GM23338 (cell line): ENCODE results near the gene RCAN3. TPM values are rescaled to one million over a fixed set of nuclear protein-coding genes. Genes with fewer than 3 reads are reported as not detected.

Experiments used
- ATAC-seq: fragments of 200-7000 bp; cut with Tn5 transposase; 3 replicates; pipeline ENCODE4 v1.9.1; 2020
- DNase-seq: peaks from one replicate; pipeline ENCODE4 v3.0.0-alpha.2; 2015; ENCODE audit warnings: low spot score
- H2AFZ ChIP-seq: fragments of 200-600 bp; sonication (generic); 2 replicates; pipeline ENCODE4 v1.8.0; 2016; ENCODE audit warnings: antibody characterized with exemption, mild to moderate bottlenecking, moderate library complexity
- H3F3A ChIP-seq: fragments of 200-600 bp; sonication (generic); replicated peaks from 2 replicates; pipeline ENCODE4 v1.8.0; 2017; ENCODE audit warnings: antibody characterized with exemption, mixed run types, low read depth
- H3K27ac ChIP-seq: fragments of 200-600 bp; sonication (generic); 2 replicates; pipeline ENCODE4 v1.6.1; 2016; ENCODE audit warnings: low read depth
- H3K27me3 ChIP-seq: fragments of 200-600 bp; sonication (generic); 2 replicates; pipeline ENCODE4 v1.8.0; 2016; ENCODE audit warnings: mild to moderate bottlenecking, mixed run types, moderate library complexity; ENCODE audit not compliant: insufficient read depth
- H3K36me3 ChIP-seq: fragments of 200-600 bp; sonication (generic); 2 replicates; pipeline ENCODE4 v1.8.0; 2016; ENCODE audit warnings: mild to moderate bottlenecking; ENCODE audit not compliant: insufficient read depth
- H3K4me1 ChIP-seq: fragments of 200-600 bp; sonication (generic); 2 replicates; pipeline ENCODE4 v1.8.0; 2016; ENCODE audit warnings: mild to moderate bottlenecking, moderate library complexity; ENCODE audit not compliant: insufficient read depth
- H3K4me2 ChIP-seq: fragments of 200-600 bp; sonication (generic); 2 replicates; pipeline ENCODE4 v1.7.1; 2017; ENCODE audit warnings: mixed run types
- H3K4me3 ChIP-seq: fragments of 200-600 bp; sonication (generic); 2 replicates; pipeline ENCODE4 v1.6.1; 2016; ENCODE audit warnings: mixed run types
- H3K79me2 ChIP-seq: fragments of 200-600 bp; sonication (generic); replicated peaks from 2 replicates; pipeline ENCODE4 v1.8.0; 2017; ENCODE audit warnings: mild to moderate bottlenecking; ENCODE audit not compliant: insufficient read depth
- H3K9me2 ChIP-seq: fragments of 200-600 bp; sonication (generic); 2 replicates; pipeline ENCODE4 v1.8.0; 2017; ENCODE audit not compliant: insufficient read depth
- H4K20me1 ChIP-seq: fragments of 200-600 bp; sonication (generic); replicated peaks from 2 replicates; pipeline ENCODE4 v1.8.0; 2017; ENCODE audit warnings: mild to moderate bottlenecking; ENCODE audit not compliant: insufficient read depth
- H3K27ac Mint-ChIP-seq: 2 replicates; pipeline ENCODE4 v1.8.0; 2020; ENCODE audit warnings: inconsistent platforms, mild to moderate bottlenecking, moderate library complexity, mixed read lengths
- H3K27me3 Mint-ChIP-seq: 3 replicates; pipeline ENCODE4 v1.8.0; 2022; ENCODE audit warnings: low read depth, mild to moderate bottlenecking, moderate library complexity, mixed read lengths, inconsistent platforms; ENCODE audit not compliant: insufficient read depth, poor library complexity
- H3K36me3 Mint-ChIP-seq: 3 replicates; pipeline ENCODE4 v1.8.0; 2021; ENCODE audit warnings: low read depth, mild to moderate bottlenecking, inconsistent platforms, moderate library complexity, mixed read lengths
- H3K4me1 Mint-ChIP-seq: 3 replicates; pipeline ENCODE4 v1.8.0; 2020; ENCODE audit warnings: mild to moderate bottlenecking, inconsistent platforms, mixed read lengths
- H3K4me3 Mint-ChIP-seq: 3 replicates; pipeline ENCODE4 v1.8.0; 2021; ENCODE audit warnings: moderate library complexity, mild to moderate bottlenecking, inconsistent platforms, mixed read lengths
- H3K9me3 Mint-ChIP-seq: 3 replicates; pipeline ENCODE4 v1.8.0; 2020; ENCODE audit warnings: moderate library complexity, mild to moderate bottlenecking, inconsistent platforms, mixed read lengths
- CREB1 ChIP-seq: fragments of 250-450 bp; sonication (Bioruptor Pico); IDR thresholded peaks from 2 replicates; pipeline ENCODE4 v1.5.0; 2020; ENCODE audit warnings: low read depth, mild to moderate bottlenecking, moderate library complexity
- EZH2 ChIP-seq: fragments of 200-600 bp; sonication (generic); IDR thresholded peaks from one replicate; pipeline ENCODE4 v1.8.0; 2017; ENCODE audit warnings: antibody characterized with exemption, mild to moderate bottlenecking, low read depth; ENCODE audit not compliant: unreplicated experiment
- EZH2phosphoT487 ChIP-seq: fragments of 200-600 bp; sonication (generic); IDR thresholded peaks from one replicate; pipeline ENCODE4 v1.8.1; 2018; ENCODE audit warnings: antibody characterized with exemption; ENCODE audit not compliant: unreplicated experiment
- JUNB ChIP-seq: IDR thresholded peaks from one replicate; pipeline ENCODE4 v1.6.1; 2016; ENCODE audit warnings: antibody characterized with exemption; ENCODE audit not compliant: unreplicated experiment
- NANOG ChIP-seq: IDR thresholded peaks from 2 replicates; pipeline ENCODE4 v1.6.1; 2016; ENCODE audit warnings: antibody characterized with exemption, borderline replicate concordance
- POLR2AphosphoS5 ChIP-seq: IDR thresholded peaks from 2 replicates; pipeline ENCODE4 v1.6.1; 2016; ENCODE audit warnings: antibody characterized with exemption, low read depth
- STAT1 ChIP-seq: IDR thresholded peaks from one replicate; pipeline ENCODE4 v1.6.1; 2016; ENCODE audit warnings: antibody characterized with exemption; ENCODE audit not compliant: unreplicated experiment
- ZNF114 ChIP-seq: fragments of 250-450 bp; sonication (Bioruptor Pico); IDR thresholded peaks from 2 replicates; pipeline ENCODE4 v1.5.0; 2020; ENCODE audit warnings: mild to moderate bottlenecking, moderate library complexity
- ZNF331 ChIP-seq: fragments of 250-450 bp; sonication (Bioruptor Pico); IDR thresholded peaks from 2 replicates; pipeline ENCODE4 v1.5.0; 2020; ENCODE audit warnings: low read depth, mild to moderate bottlenecking, moderate library complexity
- polyA plus RNA-seq: library from polyadenylated mRNA; unstranded; fragments of >200 nt; fragmentation: Nextera tagmentation; extraction: Ambion mirVana; gene quantifications from 2 replicates; pipeline ENCODE4 v1.2.1, GENCODE V29; 2016
- total RNA-seq: library from RNA; depleted of rRNA; stranded (reverse); fragments of >200 nt; shearing (Covaris generic); gene quantifications from 2 replicates; pipeline ENCODE4 v1.2.3, GENCODE V29; 2014
- TF ChIP-seq, protein P1 (sequence below), 2 experiments: fragments of 200-600 bp in 1 of 2; sonication (generic) in 1 of 2; conservative IDR thresholded peaks; 2 replicates each; pipeline versions ENCODE4 v1.5.1 to v1.6.1; 2016 to 2017; ENCODE audit warnings: antibody characterized with exemption in 2 of 2, low read depth in 2 of 2, mild to moderate bottlenecking in 2 of 2, moderate library complexity in 1 of 2
- TF ChIP-seq, protein P2 (sequence below): IDR thresholded peaks from one replicate; pipeline ENCODE4 v1.6.1; 2018; ENCODE audit warnings: antibody characterized with exemption; ENCODE audit not compliant: unreplicated experiment
- TF ChIP-seq, protein P3 (sequence below): fragments of 250-450 bp; sonication (Bioruptor Pico); IDR thresholded peaks from 2 replicates; pipeline ENCODE4 v1.5.0; 2020; ENCODE audit warnings: mild to moderate bottlenecking, moderate library complexity
- TF ChIP-seq, protein P4 (sequence below): IDR thresholded peaks from 2 replicates; pipeline ENCODE4 v1.6.1; 2016; ENCODE audit warnings: antibody characterized with exemption

Gene RCAN3
- total and polyA plus RNA-seq, 2 experiments from 2014 or later, result 8.9 to 11.2 TPM

DNA sequence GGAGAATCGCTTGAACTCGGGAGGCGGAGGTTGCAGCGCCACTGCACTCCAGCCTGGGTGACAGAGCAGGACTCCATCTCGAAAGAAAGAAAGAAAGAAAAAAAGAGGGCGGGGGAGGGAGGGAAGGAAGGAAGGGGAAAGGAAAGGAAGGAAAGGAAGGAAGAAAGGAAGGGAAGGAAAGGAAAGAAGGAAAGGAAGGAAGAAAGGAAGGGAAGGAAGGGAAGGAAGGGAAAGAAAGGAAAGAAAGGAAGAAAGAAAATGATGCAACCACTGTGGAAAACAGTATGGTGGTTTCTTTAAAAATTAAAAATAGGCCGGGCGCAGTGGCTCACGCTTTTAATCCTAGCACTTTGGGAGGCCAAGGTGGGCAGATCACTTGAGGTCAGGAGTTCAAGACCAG lies 15.2 kb upstream of the RCAN3 start:
- Histone ChIP-seq H3K4me1 (no peaks in the 10 kb centered on the region), H3K36me3 (no peaks in the 10 kb centered on the region), H3F3A (no peaks in the 10 kb centered on the region), H3K27me3 (no peaks in the 10 kb centered on the region), H3K4me2 (no peak overlapping the region), H4K20me1 (no peaks in the 10 kb centered on the region), H3K27ac (no peak overlapping the region), H3K79me2 (no peaks in the 10 kb centered on the region), H3K9me2 (no peaks in the 10 kb centered on the region), H3K4me3 (no peak overlapping the region), H2AFZ (no peak overlapping the region)
- DNase-seq (no peak), ATAC-seq (no peak)
- peaks cover 15% of the 10 kb centered on the region; the same call in 2 of the 3 replicates for H3K36me3 Mint-ChIP-seq
- peaks cover 5% of the 10 kb centered on the region for H3K27me3 Mint-ChIP-seq
- H3K4me3 Mint-ChIP-seq, result no peak overlapping the region
- peaks cover 2% of the 10 kb centered on the region; the same call in 1 of the 3 replicates for H3K4me1 Mint-ChIP-seq
- H3K27ac Mint-ChIP-seq, result no peak overlapping the region
- TF ChIP-seq EZH2, result no peak
- no peak for TF ChIP-seq NANOG
- no peak for TF ChIP-seq ZNF114 (CRISPR knock-in tag)
- TF ChIP-seq POLR2AphosphoS5, result no peak
- no peak for TF ChIP-seq JUNB
- TF ChIP-seq CREB1 (CRISPR knock-in tag), result no peak
- TF ChIP-seq, protein P1, sequence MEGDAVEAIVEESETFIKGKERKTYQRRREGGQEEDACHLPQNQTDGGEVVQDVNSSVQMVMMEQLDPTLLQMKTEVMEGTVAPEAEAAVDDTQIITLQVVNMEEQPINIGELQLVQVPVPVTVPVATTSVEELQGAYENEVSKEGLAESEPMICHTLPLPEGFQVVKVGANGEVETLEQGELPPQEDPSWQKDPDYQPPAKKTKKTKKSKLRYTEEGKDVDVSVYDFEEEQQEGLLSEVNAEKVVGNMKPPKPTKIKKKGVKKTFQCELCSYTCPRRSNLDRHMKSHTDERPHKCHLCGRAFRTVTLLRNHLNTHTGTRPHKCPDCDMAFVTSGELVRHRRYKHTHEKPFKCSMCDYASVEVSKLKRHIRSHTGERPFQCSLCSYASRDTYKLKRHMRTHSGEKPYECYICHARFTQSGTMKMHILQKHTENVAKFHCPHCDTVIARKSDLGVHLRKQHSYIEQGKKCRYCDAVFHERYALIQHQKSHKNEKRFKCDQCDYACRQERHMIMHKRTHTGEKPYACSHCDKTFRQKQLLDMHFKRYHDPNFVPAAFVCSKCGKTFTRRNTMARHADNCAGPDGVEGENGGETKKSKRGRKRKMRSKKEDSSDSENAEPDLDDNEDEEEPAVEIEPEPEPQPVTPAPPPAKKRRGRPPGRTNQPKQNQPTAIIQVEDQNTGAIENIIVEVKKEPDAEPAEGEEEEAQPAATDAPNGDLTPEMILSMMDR (conservative IDR thresholded peaks at IDR 0.05; ENCODE audit: low read depth in 2 of 2), result no peak
- TF ChIP-seq EZH2phosphoT487, result no peak
- TF ChIP-seq ZNF331 (CRISPR knock-in tag), result no peak
- TF ChIP-seq, protein P2, sequence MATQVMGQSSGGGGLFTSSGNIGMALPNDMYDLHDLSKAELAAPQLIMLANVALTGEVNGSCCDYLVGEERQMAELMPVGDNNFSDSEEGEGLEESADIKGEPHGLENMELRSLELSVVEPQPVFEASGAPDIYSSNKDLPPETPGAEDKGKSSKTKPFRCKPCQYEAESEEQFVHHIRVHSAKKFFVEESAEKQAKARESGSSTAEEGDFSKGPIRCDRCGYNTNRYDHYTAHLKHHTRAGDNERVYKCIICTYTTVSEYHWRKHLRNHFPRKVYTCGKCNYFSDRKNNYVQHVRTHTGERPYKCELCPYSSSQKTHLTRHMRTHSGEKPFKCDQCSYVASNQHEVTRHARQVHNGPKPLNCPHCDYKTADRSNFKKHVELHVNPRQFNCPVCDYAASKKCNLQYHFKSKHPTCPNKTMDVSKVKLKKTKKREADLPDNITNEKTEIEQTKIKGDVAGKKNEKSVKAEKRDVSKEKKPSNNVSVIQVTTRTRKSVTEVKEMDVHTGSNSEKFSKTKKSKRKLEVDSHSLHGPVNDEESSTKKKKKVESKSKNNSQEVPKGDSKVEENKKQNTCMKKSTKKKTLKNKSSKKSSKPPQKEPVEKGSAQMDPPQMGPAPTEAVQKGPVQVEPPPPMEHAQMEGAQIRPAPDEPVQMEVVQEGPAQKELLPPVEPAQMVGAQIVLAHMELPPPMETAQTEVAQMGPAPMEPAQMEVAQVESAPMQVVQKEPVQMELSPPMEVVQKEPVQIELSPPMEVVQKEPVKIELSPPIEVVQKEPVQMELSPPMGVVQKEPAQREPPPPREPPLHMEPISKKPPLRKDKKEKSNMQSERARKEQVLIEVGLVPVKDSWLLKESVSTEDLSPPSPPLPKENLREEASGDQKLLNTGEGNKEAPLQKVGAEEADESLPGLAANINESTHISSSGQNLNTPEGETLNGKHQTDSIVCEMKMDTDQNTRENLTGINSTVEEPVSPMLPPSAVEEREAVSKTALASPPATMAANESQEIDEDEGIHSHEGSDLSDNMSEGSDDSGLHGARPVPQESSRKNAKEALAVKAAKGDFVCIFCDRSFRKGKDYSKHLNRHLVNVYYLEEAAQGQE, result no peak
- TF ChIP-seq, protein P3, sequence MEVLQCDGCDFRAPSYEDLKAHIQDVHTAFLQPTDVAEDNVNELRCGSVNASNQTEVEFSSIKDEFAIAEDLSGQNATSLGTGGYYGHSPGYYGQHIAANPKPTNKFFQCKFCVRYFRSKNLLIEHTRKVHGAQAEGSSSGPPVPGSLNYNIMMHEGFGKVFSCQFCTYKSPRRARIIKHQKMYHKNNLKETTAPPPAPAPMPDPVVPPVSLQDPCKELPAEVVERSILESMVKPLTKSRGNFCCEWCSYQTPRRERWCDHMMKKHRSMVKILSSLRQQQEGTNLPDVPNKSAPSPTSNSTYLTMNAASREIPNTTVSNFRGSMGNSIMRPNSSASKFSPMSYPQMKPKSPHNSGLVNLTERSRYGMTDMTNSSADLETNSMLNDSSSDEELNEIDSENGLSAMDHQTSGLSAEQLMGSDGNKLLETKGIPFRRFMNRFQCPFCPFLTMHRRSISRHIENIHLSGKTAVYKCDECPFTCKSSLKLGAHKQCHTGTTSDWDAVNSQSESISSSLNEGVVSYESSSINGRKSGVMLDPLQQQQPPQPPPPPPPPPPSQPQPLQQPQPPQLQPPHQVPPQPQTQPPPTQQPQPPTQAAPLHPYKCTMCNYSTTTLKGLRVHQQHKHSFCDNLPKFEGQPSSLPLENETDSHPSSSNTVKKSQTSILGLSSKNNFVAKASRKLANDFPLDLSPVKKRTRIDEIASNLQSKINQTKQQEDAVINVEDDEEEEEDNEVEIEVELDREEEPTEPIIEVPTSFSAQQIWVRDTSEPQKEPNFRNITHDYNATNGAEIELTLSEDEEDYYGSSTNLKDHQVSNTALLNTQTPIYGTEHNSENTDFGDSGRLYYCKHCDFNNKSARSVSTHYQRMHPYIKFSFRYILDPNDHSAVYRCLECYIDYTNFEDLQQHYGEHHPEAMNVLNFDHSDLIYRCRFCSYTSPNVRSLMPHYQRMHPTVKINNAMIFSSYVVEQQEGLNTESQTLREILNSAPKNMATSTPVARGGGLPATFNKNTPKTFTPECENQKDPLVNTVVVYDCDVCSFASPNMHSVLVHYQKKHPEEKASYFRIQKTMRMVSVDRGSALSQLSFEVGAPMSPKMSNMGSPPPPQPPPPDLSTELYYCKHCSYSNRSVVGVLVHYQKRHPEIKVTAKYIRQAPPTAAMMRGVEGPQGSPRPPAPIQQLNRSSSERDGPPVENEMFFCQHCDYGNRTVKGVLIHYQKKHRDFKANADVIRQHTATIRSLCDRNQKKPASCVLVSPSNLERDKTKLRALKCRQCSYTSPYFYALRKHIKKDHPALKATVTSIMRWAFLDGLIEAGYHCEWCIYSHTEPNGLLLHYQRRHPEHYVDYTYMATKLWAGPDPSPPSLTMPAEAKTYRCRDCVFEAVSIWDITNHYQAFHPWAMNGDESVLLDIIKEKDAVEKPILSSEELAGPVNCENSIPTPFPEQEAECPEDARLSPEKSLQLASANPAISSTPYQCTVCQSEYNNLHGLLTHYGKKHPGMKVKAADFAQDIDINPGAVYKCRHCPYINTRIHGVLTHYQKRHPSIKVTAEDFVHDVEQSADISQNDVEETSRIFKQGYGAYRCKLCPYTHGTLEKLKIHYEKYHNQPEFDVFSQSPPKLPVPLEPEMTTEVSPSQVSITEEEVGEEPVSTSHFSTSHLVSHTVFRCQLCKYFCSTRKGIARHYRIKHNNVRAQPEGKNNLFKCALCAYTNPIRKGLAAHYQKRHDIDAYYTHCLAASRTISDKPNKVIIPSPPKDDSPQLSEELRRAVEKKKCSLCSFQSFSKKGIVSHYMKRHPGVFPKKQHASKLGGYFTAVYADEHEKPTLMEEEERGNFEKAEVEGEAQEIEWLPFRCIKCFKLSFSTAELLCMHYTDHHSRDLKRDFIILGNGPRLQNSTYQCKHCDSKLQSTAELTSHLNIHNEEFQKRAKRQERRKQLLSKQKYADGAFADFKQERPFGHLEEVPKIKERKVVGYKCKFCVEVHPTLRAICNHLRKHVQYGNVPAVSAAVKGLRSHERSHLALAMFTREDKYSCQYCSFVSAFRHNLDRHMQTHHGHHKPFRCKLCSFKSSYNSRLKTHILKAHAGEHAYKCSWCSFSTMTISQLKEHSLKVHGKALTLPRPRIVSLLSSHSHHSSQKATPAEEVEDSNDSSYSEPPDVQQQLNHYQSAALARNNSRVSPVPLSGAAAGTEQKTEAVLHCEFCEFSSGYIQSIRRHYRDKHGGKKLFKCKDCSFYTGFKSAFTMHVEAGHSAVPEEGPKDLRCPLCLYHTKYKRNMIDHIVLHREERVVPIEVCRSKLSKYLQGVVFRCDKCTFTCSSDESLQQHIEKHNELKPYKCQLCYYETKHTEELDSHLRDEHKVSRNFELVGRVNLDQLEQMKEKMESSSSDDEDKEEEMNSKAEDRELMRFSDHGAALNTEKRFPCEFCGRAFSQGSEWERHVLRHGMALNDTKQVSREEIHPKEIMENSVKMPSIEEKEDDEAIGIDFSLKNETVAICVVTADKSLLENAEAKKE, result no peak
- TF ChIP-seq STAT1, result no peak
- TF ChIP-seq, protein P4, sequence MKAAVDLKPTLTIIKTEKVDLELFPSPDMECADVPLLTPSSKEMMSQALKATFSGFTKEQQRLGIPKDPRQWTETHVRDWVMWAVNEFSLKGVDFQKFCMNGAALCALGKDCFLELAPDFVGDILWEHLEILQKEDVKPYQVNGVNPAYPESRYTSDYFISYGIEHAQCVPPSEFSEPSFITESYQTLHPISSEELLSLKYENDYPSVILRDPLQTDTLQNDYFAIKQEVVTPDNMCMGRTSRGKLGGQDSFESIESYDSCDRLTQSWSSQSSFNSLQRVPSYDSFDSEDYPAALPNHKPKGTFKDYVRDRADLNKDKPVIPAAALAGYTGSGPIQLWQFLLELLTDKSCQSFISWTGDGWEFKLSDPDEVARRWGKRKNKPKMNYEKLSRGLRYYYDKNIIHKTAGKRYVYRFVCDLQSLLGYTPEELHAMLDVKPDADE, result no peak
- H3K9me3 Mint-ChIP-seq, result peaks cover 29% of the 10 kb centered on the region
